RPMI7951 (cell line): ENCODE data around the gene BAHCC1. TPM values are rescaled to one million over a fixed set of nuclear protein-coding genes. Genes with fewer than 3 reads are reported as not detected.

Experiments
- DNase-seq: peaks from one replicate; pipeline ENCODE4 v3.0.0-alpha.2; 2012; ENCODE audit warnings: low read depth
- total RNA-seq: library from RNA; depleted of rRNA; stranded (reverse); fragments of >200 nt; shearing (Covaris generic); gene quantifications from 2 replicates; pipeline ENCODE4 v1.2.3, GENCODE V29; 2014

BAHCC1 gene
- total RNA-seq, 1 experiment from 2014 or later, result 0.36 TPM

DNA sequence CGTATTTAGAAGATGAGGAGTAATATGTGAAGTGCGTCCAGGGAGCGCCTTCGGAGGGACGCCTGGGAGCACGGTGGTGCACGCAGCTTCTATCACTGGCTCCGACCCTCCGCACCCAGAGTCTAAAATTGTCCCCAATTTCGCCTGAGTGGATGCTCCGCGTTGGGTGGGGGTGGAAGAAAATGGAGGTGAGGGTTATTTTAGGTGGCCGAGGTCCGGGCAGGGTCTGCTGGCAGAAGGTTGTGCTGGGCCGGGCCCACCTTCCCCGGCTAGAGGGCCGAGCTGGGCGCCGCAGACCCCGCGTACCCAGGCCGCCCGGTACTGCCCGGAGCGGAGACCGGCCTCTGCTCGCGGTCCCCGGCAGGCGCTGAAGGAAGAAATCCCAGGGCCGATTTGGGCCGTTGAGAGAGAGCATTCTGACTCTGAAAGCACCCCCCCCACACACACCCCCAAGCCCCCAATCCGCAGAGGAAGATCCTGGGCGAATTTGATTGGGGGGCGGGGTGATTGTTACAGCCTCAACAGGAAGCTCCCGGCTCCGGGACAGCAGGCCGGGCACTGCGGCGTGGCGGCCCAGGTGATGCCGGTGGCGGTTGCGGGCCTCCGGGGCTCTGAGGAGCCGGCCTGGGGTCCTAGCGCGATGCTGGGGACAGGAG lies 3.0 kb downstream of the BAHCC1 start:
- DNase-seq, result no peak

DNA sequence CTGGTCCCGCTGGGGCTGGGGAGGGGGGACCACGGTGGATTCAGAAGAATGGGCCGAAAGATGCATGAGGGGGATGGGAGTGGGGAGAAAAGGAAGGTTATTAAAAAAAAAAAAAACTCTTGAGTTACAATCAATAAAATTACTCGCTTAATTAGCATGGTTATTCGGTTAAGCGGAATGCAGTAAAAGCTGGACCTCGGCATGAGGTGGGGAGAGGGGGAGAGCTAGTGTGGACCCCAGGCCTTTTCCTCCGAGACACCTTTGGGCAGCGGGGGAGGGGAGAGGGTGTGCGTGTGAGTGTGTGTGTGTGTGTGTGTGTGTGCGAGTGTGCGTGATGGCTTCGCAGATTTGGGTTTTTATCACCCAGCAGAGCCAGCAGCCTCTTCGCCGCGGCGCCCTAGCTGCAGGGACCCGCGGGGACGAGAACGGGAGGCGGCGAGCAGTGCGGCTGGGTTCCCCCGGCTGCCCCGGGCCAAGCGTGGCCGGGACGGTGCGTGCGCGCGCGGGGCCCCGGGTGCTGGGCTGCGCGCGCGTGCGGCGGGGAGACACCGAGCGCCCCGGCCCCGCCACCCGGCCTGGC lies 3.7 kb downstream of the BAHCC1 start:
- no peak for DNase-seq

DNA sequence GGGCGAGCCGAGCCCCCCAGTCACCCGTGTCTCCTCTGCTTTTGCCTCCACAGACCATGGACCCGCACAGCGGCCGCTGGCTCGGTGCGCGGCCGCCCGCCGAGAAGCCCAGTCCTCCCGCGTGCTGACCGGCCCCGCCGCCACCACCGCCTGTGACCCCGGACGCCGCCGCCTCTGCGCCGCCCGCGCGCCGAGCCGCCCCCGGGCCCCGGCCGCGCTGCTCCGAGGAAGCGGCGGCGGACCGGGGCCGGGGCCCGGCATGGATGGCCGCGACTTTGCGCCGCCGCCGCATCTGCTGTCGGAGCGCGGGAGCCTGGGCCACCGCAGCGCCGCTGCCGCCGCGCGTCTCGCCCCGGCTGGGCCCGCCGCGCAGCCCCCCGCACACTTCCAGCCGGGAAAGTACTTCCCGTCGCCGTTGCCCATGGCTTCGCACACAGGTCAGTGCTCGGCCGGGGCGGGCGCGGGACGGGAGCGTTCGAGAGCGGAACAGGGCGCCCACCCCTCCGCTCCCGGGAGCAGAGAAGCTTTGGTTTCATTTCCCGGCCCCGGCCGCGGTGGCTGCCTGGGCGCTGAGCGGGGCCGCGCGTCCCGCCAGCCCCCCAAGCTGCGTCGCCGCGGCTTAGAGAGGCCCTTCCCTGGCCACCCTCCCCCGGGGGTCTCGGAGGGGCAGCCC lies 4.4 kb downstream of the BAHCC1 start:
- DNase-seq, result no peak

DNA sequence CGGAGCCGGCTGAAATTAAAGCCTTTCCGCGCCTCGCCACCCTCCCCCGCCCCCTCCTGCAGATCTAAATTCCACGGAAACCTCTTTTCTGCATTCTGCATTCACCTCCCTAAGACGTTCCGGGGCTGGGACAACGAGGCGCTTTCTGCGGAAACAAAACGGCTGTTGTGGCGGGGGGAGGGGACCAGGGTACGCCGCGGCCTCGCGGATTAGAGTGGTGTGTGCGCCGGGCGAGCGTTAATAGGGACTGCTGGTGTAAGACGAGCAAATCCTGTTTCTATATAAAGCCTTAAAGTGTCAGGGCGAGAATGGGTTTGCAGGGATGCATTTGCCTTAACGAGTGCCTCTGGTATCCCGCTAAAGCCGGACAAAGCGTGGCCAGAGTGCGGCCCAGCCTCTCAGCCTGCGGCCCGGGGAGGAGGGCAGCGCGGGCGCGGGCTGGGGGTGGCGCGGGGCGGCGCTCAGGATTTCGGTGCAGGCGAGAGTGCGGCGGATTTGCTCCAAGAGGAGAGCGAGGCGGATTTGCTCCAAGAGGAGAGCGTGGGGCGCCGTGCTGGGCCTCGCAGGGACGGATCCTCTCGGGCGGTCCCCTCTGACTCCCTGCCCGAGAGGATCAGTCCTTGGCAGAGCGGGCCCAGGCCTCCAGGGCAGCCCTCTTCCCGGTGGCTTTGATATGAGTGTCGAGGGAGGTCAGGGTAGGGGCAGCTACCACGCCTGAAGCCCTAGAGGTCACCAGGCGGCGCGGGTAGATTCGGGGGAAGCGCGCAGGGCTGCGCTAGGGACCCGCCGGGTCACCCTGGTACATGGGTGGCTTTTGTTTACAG lies 5.1 kb downstream of the BAHCC1 start:
- no peak for DNase-seq

DNA sequence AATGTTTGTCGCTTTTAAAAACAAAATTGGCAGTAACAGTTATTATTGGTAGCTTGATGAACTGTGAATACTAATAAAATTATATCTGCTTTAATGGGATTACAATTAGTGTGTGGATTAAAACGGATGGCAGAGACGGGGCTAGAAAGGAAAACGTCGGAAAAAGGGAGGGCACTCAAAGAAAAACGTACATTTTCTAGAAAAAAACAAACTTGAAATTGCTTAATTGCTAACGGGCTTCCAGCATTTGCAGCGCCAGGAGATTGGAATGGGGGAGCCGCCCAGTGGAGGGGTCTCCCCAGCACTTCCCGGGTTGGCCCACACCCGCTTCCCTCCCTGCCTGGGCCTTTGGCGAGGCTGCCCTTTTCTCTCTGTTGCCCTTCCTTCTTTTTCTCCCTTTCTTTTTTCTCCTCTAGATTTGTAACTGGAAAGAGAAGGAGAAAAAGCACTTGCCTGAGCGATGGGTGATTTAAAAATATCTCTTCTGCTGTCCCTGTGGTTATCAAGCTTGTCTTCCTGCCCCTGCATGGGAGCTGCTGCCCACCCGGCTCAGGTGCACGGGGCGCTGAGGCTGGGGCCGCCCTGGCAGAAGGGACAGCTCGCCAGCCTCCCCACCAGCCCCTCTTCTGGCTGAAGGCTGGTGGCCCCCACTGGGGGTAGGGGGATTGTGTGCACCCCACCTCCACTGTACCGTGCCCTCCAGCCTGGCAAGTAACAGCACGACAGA lies 5.9 kb downstream of the BAHCC1 start:
- no peak for DNase-seq

DNA sequence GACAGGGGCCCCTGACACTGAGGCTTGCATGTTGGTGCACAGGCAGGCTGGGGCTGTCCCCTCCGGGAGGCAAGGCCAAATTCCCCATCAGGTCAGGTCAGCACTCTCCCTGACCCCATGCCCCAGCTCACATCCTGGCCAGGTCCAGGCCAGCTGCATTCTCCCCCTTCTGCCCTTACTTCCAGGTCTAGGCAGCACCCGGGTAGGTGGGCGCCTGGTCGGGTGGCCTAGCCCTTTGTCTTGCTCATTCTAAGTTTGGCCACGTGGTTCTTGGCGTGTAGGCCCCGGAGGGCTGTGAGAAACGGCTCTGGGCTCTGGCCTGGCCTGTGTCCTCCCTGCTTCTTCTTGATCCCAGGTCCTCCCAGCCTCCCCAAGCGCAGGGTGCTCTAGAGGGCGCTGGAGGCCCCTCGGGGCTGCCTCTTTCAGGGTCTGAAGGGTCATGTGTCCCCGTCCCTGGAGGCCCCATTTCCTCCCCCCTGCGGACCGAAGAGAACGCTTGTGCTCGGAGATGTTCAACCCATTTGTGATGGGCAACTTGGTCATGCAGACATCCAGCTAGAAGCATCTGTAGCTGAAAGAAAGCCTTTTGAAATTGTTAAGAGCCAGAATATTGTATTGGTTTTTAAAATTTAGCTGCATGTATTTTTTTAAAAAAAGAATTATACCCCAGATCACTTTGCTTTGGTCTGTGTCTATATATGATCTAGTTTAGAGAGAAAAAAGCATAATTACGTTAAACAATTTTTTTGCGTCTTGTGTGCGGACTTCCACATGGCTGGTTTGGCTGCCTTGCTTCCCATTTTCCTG lies 6.7 kb downstream of the BAHCC1 start:
- no peak for DNase-seq

DNA sequence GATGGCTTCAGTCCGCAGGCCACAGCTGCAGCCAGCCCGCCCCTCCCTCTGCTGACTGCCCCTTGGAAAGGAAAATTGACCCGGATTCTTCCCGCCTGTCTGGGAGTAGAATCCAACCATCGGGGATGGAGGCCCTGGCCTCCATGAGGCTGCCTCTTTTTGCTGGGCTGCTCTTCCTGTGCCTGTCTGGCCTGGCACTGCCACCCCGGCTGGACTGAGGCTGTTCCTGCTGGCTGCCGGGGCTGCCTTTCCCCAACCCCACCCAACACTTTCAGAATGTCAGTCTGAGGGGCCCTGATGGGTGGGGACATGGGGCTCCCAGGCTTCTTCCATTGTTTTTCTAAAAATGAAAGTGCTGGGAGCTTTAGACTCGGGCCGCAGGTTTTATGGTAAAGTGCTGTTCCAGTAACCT lies 7.3 kb downstream of the BAHCC1 start:
- DNase-seq, result no peak

DNA sequence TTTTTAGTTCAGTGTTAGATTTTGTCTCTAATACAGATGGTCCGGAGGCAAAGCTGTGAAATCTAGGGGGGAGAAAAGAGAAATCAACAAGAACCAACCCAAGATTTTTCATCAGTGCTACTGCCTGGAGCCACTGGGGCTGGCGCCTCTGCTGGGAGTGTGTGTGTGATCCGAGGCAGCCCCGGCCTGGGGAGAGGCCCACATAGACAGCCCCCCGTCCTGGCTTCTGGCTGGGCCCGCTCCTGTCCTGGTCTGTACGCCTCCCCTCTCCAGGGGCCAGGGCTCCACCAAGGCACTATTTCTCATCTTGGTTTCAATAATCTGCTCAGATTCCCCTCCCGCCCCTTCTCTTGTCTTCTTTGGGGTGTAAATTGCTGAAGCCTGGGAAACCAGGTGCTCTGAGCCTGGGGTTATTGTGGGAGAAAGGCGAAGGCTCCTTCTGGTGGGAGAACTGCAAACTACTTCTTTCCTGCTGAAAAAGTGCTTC lies 7.8 kb downstream of the BAHCC1 start:
- no peak for DNase-seq

DNA sequence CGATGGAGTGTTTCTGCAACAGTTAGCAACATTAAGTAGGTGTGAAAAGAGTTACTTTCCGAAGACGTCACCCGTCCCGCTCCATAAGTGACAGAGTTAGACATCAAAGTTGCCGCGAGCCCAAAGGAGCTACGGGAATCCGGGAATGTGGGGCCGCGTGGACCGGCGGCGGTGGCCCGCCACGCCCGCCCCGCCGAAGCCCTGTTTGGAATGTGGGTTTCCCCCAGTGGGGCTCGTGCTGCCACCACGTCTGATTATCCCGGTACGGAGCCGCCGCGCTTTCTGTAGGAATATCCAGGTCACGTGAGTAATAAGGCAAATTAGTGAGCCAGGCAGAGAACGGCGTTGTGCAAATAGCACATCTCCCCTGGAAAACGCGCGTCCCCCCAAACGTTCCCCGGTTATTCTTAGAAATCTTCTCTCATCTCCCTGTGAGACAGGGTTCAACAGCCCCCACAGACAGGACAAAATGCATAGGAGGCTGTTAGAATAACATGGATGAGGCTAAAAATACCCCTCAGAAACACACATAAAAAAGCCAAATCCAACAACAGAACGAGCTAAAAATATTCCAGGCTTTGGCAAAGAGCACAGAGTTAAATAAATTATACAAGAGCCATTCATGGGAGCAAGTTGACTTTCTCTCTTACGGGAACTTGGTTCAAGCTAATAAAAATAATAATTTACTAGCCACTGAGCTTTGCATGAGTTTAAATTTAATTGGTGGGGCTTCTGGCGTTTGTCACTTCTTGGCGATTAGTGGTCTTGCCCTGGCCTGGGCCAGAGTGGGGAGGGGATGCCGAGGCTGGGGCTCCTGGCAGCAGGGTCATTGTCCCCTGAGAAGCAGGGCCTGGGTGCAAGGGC lies 8.6 kb downstream of the BAHCC1 start:
- no peak for DNase-seq

DNA sequence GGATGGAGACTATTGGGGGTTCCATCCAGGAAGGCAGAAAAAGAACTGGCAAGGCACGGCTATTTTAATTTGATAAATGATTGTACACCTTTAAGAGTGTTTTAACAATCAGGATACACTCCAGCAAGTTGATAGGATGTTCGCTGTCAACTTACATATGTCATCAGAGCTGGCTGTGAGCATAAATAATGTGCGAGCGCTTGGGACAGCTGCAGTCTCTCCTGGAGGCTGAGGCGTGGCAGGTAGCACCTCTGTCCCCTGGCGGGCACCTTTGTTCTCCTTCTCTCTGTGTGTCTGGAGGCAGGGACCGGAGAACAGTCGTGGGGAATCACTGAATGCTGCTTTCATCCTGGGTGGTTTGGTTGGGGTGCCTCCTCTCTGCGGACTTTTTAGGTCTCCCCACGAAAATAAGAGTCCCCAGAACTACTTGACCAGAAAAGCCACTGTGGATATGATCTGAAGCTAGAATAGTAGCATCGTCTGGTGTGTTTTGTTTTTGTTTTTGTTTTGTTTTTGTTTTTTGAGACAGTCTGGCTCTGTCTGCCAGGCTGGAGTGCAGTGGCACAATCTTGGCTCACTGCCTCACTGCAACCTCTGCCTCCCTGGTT lies 9.4 kb downstream of the BAHCC1 start:
- DNase-seq, result no peak

DNA sequence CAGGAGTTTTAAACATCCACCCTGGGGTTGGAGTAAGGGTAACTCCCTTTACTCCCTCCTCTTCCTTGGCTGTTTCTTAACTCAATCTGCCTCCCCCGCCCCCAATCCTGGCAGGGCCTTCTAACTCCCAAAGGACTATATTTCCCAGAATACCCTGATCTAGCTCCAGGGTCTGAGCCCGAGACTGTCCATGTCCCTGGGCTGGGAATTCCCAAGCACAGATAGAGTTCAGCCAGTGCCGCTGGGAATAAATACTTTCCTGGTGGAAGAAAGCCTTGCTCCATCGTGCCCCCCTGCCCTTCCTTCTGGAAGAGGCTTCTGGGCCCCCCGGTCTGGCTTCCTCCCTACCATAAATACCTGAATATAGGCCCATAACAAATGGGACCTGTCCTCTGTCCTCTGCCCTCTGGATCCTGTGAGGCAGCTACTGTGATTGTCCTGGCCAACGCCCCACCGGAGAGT lies 10.2 kb downstream of the BAHCC1 start:
- no peak for DNase-seq

DNA sequence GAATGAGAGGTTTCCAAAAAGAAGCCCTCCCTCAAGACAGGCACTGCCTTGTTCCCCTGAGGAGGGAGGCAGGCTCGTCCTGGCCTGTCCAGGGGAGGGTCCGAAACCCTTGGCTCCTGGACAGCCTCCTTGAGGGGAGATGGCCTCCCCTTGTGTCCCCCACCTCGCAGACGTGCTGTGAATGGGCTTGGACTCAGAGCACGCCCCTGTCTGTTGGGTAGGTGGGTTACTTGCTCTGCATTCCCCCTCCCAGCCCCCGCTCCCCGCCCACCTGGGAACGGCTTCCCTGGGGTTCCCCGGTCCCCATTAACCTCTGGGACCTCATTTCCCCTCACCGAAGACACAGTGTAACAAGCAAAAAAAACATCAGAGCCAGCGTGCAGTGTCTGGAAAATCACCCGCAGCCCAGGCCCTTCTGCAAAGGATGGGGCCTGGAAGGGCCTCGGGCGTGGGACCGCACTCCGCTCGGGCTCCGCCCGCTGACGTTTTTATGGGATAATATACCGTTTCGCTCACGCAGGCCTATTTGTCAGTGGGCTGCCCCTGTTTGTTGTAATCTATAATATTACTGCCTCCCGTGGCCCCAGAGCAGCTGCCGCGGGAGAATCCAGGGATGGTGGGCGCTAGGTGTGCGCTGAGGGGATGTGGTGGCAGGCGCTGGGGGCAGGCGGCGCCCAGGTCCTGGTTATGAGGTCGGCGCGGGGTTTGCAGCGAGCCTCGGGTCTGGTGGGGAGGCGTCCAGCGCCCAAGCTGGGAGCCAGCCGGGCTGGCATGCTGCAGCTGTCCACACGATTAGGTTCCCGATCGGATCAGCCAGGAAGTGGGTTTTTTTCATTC lies 11.1 kb downstream of the BAHCC1 start:
- DNase-seq, result no peak

DNA sequence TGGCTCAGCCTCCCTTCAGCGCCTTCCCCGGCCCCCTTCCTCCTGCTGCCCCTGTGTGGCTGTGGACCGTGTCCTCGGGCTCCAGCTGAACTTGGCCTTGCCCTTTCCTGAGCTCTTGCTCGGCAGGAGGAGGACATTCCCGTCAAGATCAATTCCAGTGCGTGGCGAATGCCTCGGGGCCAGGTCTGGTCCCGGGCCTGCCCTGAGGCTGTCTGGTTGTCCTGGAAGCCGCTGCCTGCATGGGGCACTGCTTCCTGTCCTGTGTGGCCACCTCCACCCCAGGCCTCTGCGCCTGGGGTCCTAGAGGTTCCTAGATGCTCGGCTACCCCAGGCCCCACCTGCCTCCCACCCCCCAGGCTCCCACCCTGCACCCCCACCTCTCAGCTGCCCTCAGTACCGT lies 12.8 kb downstream of the BAHCC1 start:
- no peak for DNase-seq

DNA sequence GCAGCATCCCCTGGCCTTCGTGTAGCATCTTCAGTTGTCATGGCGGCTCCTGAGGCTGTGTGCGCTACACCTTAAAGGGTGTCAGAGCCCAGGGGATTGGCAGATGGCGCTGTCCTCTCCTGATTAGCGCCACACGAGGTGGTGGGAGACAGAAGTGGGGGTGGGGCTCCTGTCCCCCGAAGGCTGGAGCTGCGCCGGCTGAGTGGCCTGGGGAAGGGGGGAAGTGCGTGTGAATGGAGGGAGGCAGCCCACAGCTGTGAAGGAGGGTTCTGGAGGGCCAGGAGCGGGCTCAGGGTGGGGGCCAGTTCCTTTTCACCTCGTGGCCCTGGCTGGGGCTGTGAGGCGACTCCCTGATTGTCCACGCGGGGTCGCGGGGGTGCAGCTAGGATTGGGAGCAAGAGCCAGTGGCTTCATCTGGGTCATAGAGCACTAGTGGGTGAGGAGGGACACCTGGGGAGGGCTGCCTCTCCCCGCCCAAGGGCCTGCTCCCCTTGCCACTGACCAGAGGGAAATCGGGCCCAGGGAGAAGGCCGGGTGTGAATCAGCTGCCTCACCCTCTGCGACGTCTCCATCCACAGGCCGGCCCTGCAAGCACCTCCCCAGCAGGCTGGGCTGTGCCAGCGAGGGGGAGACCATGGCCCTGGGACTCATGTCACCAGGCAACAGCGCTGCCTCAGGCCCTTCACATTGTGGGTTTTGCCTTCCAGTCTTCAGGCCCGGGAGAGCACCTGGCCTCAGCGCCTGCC lies 14.1 kb downstream of the BAHCC1 start:
- DNase-seq, result no peak

DNA sequence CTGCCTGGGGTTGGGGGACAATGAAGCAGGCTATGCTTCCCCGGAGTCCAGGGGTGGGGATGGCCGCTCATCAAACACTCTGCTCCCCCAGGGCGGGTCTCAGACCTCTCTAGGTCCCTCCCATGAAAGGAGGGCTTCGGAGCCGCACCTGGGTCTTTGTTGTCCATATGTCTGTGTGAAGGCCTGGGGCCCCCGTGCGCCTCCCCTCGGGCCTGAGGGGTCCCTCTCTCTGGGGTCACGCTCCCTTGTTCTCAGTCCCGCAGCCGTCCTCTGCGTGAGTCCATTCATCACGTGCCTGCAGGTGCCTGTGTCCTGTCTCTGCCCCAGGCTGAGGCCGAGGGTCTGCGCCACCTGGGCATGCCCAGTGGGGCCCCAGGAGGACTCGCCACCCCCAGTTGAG lies 15.6 kb downstream of the BAHCC1 start:
- no peak for DNase-seq

DNA sequence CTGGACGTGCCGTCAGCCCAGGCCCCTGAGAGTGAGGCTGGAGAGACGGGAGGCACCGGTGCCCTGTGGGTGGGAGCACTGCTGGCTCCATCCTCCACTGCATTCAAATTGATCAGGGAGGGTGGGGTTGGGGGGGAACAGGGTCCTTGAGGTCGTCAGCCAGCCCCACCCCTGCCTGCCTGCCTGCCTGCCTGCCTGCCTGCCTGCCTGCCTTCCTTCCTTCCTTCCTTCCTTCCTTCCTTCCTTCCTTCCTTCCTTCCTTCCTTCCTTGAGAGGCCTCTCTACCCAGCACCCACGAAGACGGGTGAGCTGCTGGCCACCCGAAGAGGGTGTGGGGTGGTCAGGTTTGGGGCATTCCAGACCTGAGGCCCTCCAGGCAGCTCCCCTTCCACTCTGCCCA lies 16.0 kb downstream of the BAHCC1 start:
- DNase-seq, result no peak

DNA sequence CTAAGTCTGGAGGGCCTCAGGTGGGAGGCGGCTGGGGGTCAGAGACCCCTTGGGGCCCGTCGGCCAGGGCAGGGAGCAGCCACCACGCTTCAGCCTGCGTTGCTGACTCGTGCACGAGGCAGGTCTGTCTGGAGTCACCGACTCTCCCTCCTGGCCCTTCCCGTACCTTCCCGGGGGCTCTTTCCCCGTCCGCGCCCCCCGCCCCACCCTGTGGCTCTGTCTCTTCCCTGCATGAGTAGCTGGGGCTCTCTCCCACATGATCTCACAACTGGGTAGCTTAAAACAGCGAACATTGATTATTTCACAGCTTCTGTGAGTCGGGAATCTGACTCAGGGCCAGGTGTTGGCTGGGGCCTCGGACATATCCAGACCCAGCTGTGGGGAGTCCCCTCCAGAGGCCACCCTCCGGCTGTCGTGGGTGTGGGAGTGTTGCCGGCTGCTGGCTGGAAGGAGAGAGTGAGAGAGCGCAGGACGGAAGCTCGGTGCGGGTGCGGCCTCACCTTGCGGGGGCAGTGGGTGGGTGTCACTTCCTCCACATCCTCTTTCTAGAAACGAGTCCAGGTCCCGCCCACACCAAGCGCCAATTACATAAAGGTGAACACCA lies 17.3 kb downstream of the BAHCC1 start:
- no peak for DNase-seq
